H9 (cell line): ENCODE measurements around the gene MRC1. TPM values are rescaled to one million over a fixed set of nuclear protein-coding genes. Genes with fewer than 3 reads are reported as not detected.

Source experiments
- DNase-seq: peaks from one replicate; pipeline ENCODE4 v3.0.0-alpha.2; 2017
- H2AFZ ChIP-seq: one replicate; pipeline ENCODE4 v1.6.1; 2013; ENCODE audit warnings: mild to moderate bottlenecking, low read length, control low read depth, moderate library complexity
- H2AK5ac ChIP-seq: 2 replicates; pipeline ENCODE4 v1.6.1; 2013; ENCODE audit warnings: low read length, control low read depth, mixed read lengths; ENCODE audit not compliant: insufficient read length
- H2BK120ac ChIP-seq: one replicate; pipeline ENCODE4 v1.6.1; 2013; ENCODE audit warnings: low read depth, mild to moderate bottlenecking, low read length, control low read depth, inconsistent platforms; ENCODE audit not compliant: poor library complexity, severe bottlenecking
- H2BK12ac ChIP-seq: 2 replicates; pipeline ENCODE4 v1.6.1; 2013; ENCODE audit warnings: low read length, control low read depth, mixed read lengths, low read depth; ENCODE audit not compliant: insufficient read length
- H2BK15ac ChIP-seq: 2 replicates; pipeline ENCODE4 v1.6.1; 2013; ENCODE audit warnings: low read depth, low read length, control low read depth
- H2BK20ac ChIP-seq: one replicate; pipeline ENCODE4 v1.6.1; 2013; ENCODE audit warnings: low read depth, mild to moderate bottlenecking, low read length, control low read depth, inconsistent platforms; ENCODE audit not compliant: poor library complexity, severe bottlenecking
- H2BK5ac ChIP-seq: 2 replicates; pipeline ENCODE4 v1.6.1; 2013; ENCODE audit warnings: low read length, control low read depth, mixed read lengths; ENCODE audit not compliant: insufficient read length
- H3K14ac ChIP-seq: 2 replicates; pipeline ENCODE4 v1.6.1; 2013; ENCODE audit warnings: low read length, control low read depth; ENCODE audit not compliant: insufficient read depth
- H3K18ac ChIP-seq: 2 replicates; pipeline ENCODE4 v1.6.1; 2013; ENCODE audit warnings: low read depth, mild to moderate bottlenecking, mixed read lengths, low read length, control low read depth; ENCODE audit not compliant: insufficient read length
- H3K23ac ChIP-seq: 2 replicates; pipeline ENCODE4 v1.6.1; 2013; ENCODE audit warnings: low read length, control low read depth, mixed read lengths, low read depth; ENCODE audit not compliant: insufficient read length
- H3K23me2 ChIP-seq: 2 replicates; pipeline ENCODE4 v1.6.1; 2013; ENCODE audit warnings: low read depth, mild to moderate bottlenecking, mixed read lengths, low read length, control low read depth; ENCODE audit not compliant: insufficient read length, poor library complexity, severe bottlenecking
- H3K27ac ChIP-seq: 2 replicates; pipeline ENCODE4 v1.5.1; 2013; ENCODE audit warnings: low read length, control low read depth, mixed read lengths, low read depth; ENCODE audit not compliant: insufficient read length
- H3K27me3 ChIP-seq: 2 replicates; pipeline ENCODE4 v1.6.1; 2013; ENCODE audit warnings: low read length, control low read depth, inconsistent platforms; ENCODE audit not compliant: insufficient read depth
- H3K4ac ChIP-seq: 2 replicates; pipeline ENCODE4 v1.6.1; 2013; ENCODE audit warnings: low read depth, mild to moderate bottlenecking, control low read depth, inconsistent platforms, low read length, moderate library complexity
- H3K4me1 ChIP-seq: 2 replicates; pipeline ENCODE4 v1.6.1; 2013; ENCODE audit warnings: low read length, control low read depth, inconsistent platforms; ENCODE audit not compliant: insufficient read depth
- H3K4me2 ChIP-seq: 2 replicates; pipeline ENCODE4 v1.6.1; 2013; ENCODE audit warnings: low read length, control low read depth, mixed read lengths; ENCODE audit not compliant: insufficient read length, insufficient read depth
- H3K56ac ChIP-seq: 2 replicates; pipeline ENCODE4 v1.6.1; 2013; ENCODE audit warnings: low read depth, mild to moderate bottlenecking, mixed read lengths, low read length, control low read depth; ENCODE audit not compliant: insufficient read length
- H3K79me1 ChIP-seq: 2 replicates; pipeline ENCODE4 v1.6.1; 2013; ENCODE audit warnings: low read depth, mild to moderate bottlenecking, moderate library complexity, low read length, control low read depth, inconsistent platforms; ENCODE audit not compliant: insufficient read depth, poor library complexity, severe bottlenecking
- H3K79me2 ChIP-seq: 2 replicates; pipeline ENCODE4 v1.6.1; 2013; ENCODE audit warnings: low read length, control low read depth, inconsistent platforms; ENCODE audit not compliant: insufficient read depth
- H3K9ac ChIP-seq: 2 replicates; pipeline ENCODE4 v1.6.1; 2013; ENCODE audit warnings: low read length, control low read depth, mixed read lengths; ENCODE audit not compliant: insufficient read length; ENCODE audit errors: extremely low read depth
- H3K9me3 ChIP-seq: one replicate; pipeline ENCODE4 v1.6.1; 2013; ENCODE audit warnings: low read depth, low read length, inconsistent platforms; ENCODE audit not compliant: control insufficient read depth
- H3T11ph ChIP-seq: one replicate; pipeline ENCODE4 v1.6.1; 2013; ENCODE audit warnings: mild to moderate bottlenecking, low read length, control low read depth, inconsistent platforms
- H4K20me1 ChIP-seq: one replicate; pipeline ENCODE4 v1.6.1; 2013; ENCODE audit not compliant: control insufficient read depth, insufficient read length, insufficient read depth
- H4K5ac ChIP-seq: 2 replicates; pipeline ENCODE4 v1.6.1; 2013; ENCODE audit warnings: low read depth, mild to moderate bottlenecking, mixed read lengths, low read length, control low read depth; ENCODE audit not compliant: insufficient read length
- H4K8ac ChIP-seq: replicated peaks from 2 replicates; pipeline ENCODE4 v1.6.1; 2013; ENCODE audit warnings: low read length, control low read depth, mixed read lengths, low read depth; ENCODE audit not compliant: insufficient read length
- H4K91ac ChIP-seq: 2 replicates; pipeline ENCODE4 v1.6.1; 2013; ENCODE audit warnings: low read depth, mild to moderate bottlenecking, moderate library complexity, mixed read lengths, low read length, control low read depth; ENCODE audit not compliant: insufficient read length
- H3K27ac Mint-ChIP-seq, 3 experiments: 2 replicates in 2 of 3; 3 replicates in 1 of 3; pipeline ENCODE4 v1.8.0; 2020 to 2021; ENCODE audit warnings: mixed read lengths in 3 of 3, mild to moderate bottlenecking in 1 of 3, moderate library complexity in 1 of 3
- H3K27me3 Mint-ChIP-seq: 2 replicates; pipeline ENCODE4 v1.8.0; 2021; ENCODE audit warnings: low read depth, mild to moderate bottlenecking, moderate library complexity, mixed read lengths
- H3K36me3 Mint-ChIP-seq, 3 experiments: 2 replicates in 2 of 3; 3 replicates in 1 of 3; pipeline ENCODE4 v1.8.0; 2020 to 2021; ENCODE audit warnings: low read depth in 3 of 3, mixed read lengths in 3 of 3; ENCODE audit not compliant: insufficient read depth in 1 of 3
- H3K4me1 Mint-ChIP-seq, 2 experiments: 2 replicates each; pipeline ENCODE4 v1.8.0; 2020; ENCODE audit warnings: mixed read lengths in 2 of 2
- H3K4me3 Mint-ChIP-seq, 2 experiments: 2 replicates in 1 of 2; 3 replicates in 1 of 2; pipeline ENCODE4 v1.8.0; 2020 to 2021; ENCODE audit warnings: mild to moderate bottlenecking in 2 of 2, mixed read lengths in 2 of 2, moderate library complexity in 1 of 2
- H3K9me3 Mint-ChIP-seq, 2 experiments: 2 replicates in 1 of 2; 3 replicates in 1 of 2; pipeline ENCODE4 v1.8.0; 2020; ENCODE audit warnings: mild to moderate bottlenecking in 2 of 2, mixed read lengths in 2 of 2, moderate library complexity in 1 of 2
- WGBS: extraction: QIAGEN DNeasy Blood & Tissue Kit; methylation state at CpG from one replicate; pipeline ENCODE4 v1.1.7; 2013; ENCODE audit warnings: missing lambda C conversion rate, low lambda C conversion rate, mixed read lengths; ENCODE audit not compliant: insufficient read length; ENCODE audit errors: extremely low coverage; 5-methylcytosine and 5-hydroxymethylcytosine counted together
- total RNA-seq: library from RNA; stranded (reverse); gene quantifications from 2 replicates; pipeline ENCODE4 v1.2.1, GENCODE V29; 2021
- TF ChIP-seq, protein P1 (sequence below): fragments of 200-600 bp; sonication (generic); conservative IDR thresholded peaks from 3 replicates; pipeline ENCODE4 v1.8.0; 2021; ENCODE audit warnings: antibody characterized with exemption, mild to moderate bottlenecking

The MRC1 gene
- total RNA-seq, 1 experiment from 2014 or later: not detected

DNA sequence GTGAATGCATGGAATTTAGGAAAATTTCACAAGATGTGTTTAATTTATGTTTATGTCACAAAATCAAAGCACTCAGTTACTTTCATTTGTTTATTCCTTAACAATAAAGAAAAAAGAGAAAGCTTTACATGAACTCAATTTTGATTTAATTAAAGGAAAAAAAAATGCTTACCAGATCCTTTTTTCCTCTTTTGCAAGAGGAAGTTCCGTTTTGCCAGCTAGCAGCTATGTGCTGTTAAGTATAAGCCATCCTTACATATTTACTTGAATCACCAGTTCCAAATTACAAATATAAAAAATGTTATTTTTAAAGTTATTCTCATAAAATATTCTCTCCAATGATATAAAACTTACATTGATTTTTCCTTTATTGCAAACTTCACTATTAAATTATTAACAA lies 12.7 kb downstream of the MRC1 start:
- Histone ChIP-seq H4K91ac (no peak overlapping the region), H2AFZ (no peak overlapping the region), H4K5ac (no peak overlapping the region), H3K23ac (no peak overlapping the region), H3K79me1 (no peaks in the 10 kb centered on the region), H3K27me3 (no peaks in the 10 kb centered on the region), H3K56ac (no peak overlapping the region), H3K14ac (no peak overlapping the region), H3T11ph (no peak overlapping the region), H4K8ac (no peak overlapping the region), H3K9me3 (no peaks in the 10 kb centered on the region), H2BK20ac (no peak overlapping the region), H3K4ac (no peak overlapping the region), H2BK5ac (no peak overlapping the region), H2AK5ac (no peak overlapping the region), H3K18ac (no peak overlapping the region), H2BK15ac (no peak overlapping the region), H3K23me2 (no peaks in the 10 kb centered on the region), H3K79me2 (no peaks in the 10 kb centered on the region), H2BK12ac (no peak overlapping the region), H3K4me2 (no peak overlapping the region), H3K9ac (no peak overlapping the region), H3K4me1 (no peaks in the 10 kb centered on the region), H4K20me1 (no peaks in the 10 kb centered on the region), H3K27ac (no peak overlapping the region), H2BK120ac (no peak overlapping the region)
- Mint-ChIP-seq H3K4me3 (no peak overlapping the region), H3K27ac (no peak overlapping the region), H3K36me3 (no peaks in the 10 kb centered on the region), H3K9me3 (no peaks in the 10 kb centered on the region; a peak in 1 of 5 replicates), H3K4me1 (no peaks in the 10 kb centered on the region), H3K27me3 (no peaks in the 10 kb centered on the region)
- DNase-seq: no peak
- TF ChIP-seq, protein P1, sequence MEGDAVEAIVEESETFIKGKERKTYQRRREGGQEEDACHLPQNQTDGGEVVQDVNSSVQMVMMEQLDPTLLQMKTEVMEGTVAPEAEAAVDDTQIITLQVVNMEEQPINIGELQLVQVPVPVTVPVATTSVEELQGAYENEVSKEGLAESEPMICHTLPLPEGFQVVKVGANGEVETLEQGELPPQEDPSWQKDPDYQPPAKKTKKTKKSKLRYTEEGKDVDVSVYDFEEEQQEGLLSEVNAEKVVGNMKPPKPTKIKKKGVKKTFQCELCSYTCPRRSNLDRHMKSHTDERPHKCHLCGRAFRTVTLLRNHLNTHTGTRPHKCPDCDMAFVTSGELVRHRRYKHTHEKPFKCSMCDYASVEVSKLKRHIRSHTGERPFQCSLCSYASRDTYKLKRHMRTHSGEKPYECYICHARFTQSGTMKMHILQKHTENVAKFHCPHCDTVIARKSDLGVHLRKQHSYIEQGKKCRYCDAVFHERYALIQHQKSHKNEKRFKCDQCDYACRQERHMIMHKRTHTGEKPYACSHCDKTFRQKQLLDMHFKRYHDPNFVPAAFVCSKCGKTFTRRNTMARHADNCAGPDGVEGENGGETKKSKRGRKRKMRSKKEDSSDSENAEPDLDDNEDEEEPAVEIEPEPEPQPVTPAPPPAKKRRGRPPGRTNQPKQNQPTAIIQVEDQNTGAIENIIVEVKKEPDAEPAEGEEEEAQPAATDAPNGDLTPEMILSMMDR: no peak
- no CpG with 5 or more reads among the region's 1 CpG for WGBS
